Progenitor cell of endocrine pancreas (in vitro differentiated cells): ENCODE data around the gene MKS1. TPM values are rescaled to one million over a fixed set of nuclear protein-coding genes. Genes with fewer than 3 reads are reported as not detected.

Experiments
- DNase-seq: peaks from one replicate; pipeline ENCODE4 v3.0.0; 2021; ENCODE audit warnings: low spot score; ENCODE audit not compliant: unreplicated experiment
- H3K27ac Mint-ChIP-seq: 2 replicates; pipeline ENCODE4 v1.8.0; 2021; ENCODE audit warnings: mild to moderate bottlenecking, moderate library complexity, mixed read lengths
- H3K27me3 Mint-ChIP-seq: 2 replicates; pipeline ENCODE4 v1.8.0; 2021; ENCODE audit warnings: mixed read lengths
- H3K36me3 Mint-ChIP-seq: 2 replicates; pipeline ENCODE4 v1.8.0; 2022; ENCODE audit warnings: mixed read lengths; ENCODE audit not compliant: insufficient read depth
- H3K4me1 Mint-ChIP-seq: 2 replicates; pipeline ENCODE4 v1.8.0; 2021; ENCODE audit warnings: low read depth, mixed read lengths
- H3K4me3 Mint-ChIP-seq: 2 replicates; pipeline ENCODE4 v1.8.0; 2021; ENCODE audit warnings: low read depth, mild to moderate bottlenecking, moderate library complexity, mixed read lengths
- H3K9me3 Mint-ChIP-seq: 2 replicates; pipeline ENCODE4 v1.8.0; 2021; ENCODE audit warnings: low read depth, mixed read lengths
- CTCF ChIP-seq: fragments of 200-600 bp; sonication (generic); IDR thresholded peaks from one replicate; pipeline ENCODE4 v1.5.0; 2021; ENCODE audit warnings: antibody characterized with exemption, mild to moderate bottlenecking; ENCODE audit not compliant: unreplicated experiment
- total RNA-seq: library from RNA; stranded (reverse); gene quantifications from 2 replicates; pipeline ENCODE4 v1.2.1, GENCODE V29; 2021

Gene MKS1
- total RNA-seq, 1 donor from 2014 or later = 40.0 TPM

- Mint-ChIP-seq H3K4me3 (no peak overlapping the region), H3K27ac (no peak overlapping the region), H3K4me1 (no peaks in the 10 kb centered on the region), H3K36me3 (no peaks in the 10 kb centered on the region), H3K27me3 (peaks cover 36% of the 10 kb centered on the region), H3K9me3 (no peaks in the 10 kb centered on the region)
- no peak for TF ChIP-seq CTCF
- no peak for DNase-seq
Measured at GRCh38 chr17:58183514-58183913, 35.5 kb downstream of the MKS1 start.

- no peak for DNase-seq
- Mint-ChIP-seq H3K9me3 (no peaks in the 10 kb centered on the region), H3K27me3 (peaks cover 34% of the 10 kb centered on the region), H3K27ac (no peak overlapping the region), H3K36me3 (no peaks in the 10 kb centered on the region), H3K4me1 (no peaks in the 10 kb centered on the region), H3K4me3 (no peak overlapping the region)
- no peak for TF ChIP-seq CTCF
Measured at GRCh38 chr17:58181796-58182195, 37.3 kb downstream of the MKS1 start.

GRCh38 chr17:58176200-58176599 lies 42.9 kb downstream of the MKS1 start:
- Mint-ChIP-seq H3K27me3 (peaks cover 62% of the 10 kb centered on the region), H3K36me3 (no peaks in the 10 kb centered on the region), H3K4me1 (no peaks in the 10 kb centered on the region), H3K4me3 (no peak overlapping the region), H3K9me3 (no peaks in the 10 kb centered on the region), H3K27ac (no peak overlapping the region)
- no peak for TF ChIP-seq CTCF
- no peak for DNase-seq

- DNase-seq = no peak
- TF ChIP-seq CTCF = no peak
- Mint-ChIP-seq H3K36me3 (no peaks in the 10 kb centered on the region), H3K4me1 (no peaks in the 10 kb centered on the region), H3K27me3 (peaks cover 69% of the 10 kb centered on the region), H3K4me3 (no peak overlapping the region), H3K9me3 (no peaks in the 10 kb centered on the region), H3K27ac (no peak overlapping the region)
Measured at GRCh38 chr17:58174871-58175270, 44.2 kb downstream of the MKS1 start.

GRCh38 chr17:58172369-58173071 lies 46.5 kb downstream of the MKS1 start:
- Mint-ChIP-seq H3K27ac (no peak overlapping the region), H3K4me3 (no peak overlapping the region), H3K27me3 (peaks cover 78% of the 10 kb centered on the region), H3K9me3 (no peaks in the 10 kb centered on the region), H3K4me1 (no peaks in the 10 kb centered on the region), H3K36me3 (no peaks in the 10 kb centered on the region)
- TF ChIP-seq CTCF = peak; percentile 45
- DNase-seq = no peak
